H1 (cell line): Measurements from ENCODE around the gene IL6ST.

Source experiments
- CREB1 ChIP-seq: IDR thresholded peaks from 2 replicates; pipeline ENCODE4 v1.6.1; 2012; ENCODE audit warnings: inconsistent platforms
- CTCF ChIP-seq, 3 experiments: IDR thresholded peaks; 1 replicate in 2 of 3; 2 replicates in 1 of 3; pipeline versions ENCODE4 v1.5.1 to v1.6.1; 2011; ENCODE audit warnings: low read length in 3 of 3, mild to moderate bottlenecking in 3 of 3, inconsistent platforms in 2 of 3, low read depth in 1 of 3, moderate library complexity in 1 of 3; ENCODE audit not compliant: insufficient read depth in 1 of 3; ENCODE audit errors: control extremely low read depth in 1 of 3
- GABPA ChIP-seq: IDR thresholded peaks from 2 replicates; pipeline ENCODE4 v1.6.1; 2011; ENCODE audit warnings: mild to moderate bottlenecking, low read length, moderate library complexity, borderline replicate concordance; ENCODE audit not compliant: insufficient read depth
- HDAC2 ChIP-seq, 2 experiments: fragments of 300-600 bp in 1 of 2; sonication (generic) in 1 of 2; IDR thresholded peaks; 2 replicates each; pipeline ENCODE4 v1.6.1; 2011 to 2012; ENCODE audit warnings: low read depth in 2 of 2, low read length in 2 of 2, mild to moderate bottlenecking in 2 of 2, moderate library complexity in 2 of 2, borderline replicate concordance in 1 of 2, inconsistent platforms in 1 of 2
- PHF8 ChIP-seq: fragments of 200-600 bp; sonication (generic); conservative IDR thresholded peaks from 2 replicates; pipeline ENCODE4 v1.7.1; 2012; ENCODE audit warnings: low read depth, mild to moderate bottlenecking, inconsistent platforms, low read length, moderate library complexity
- POLR2A ChIP-seq, 2 experiments: IDR thresholded peaks; 1 replicate in 1 of 2; 2 replicates in 1 of 2; pipeline ENCODE4 v1.6.1; 2011; ENCODE audit warnings: low read depth in 2 of 2, low read length in 2 of 2, mild to moderate bottlenecking in 2 of 2; ENCODE audit errors: control extremely low read depth in 1 of 2
- POLR2AphosphoS5 ChIP-seq: IDR thresholded peaks from 2 replicates; pipeline ENCODE4 v1.6.1; 2011; ENCODE audit warnings: low read depth, low read length

GRCh38 chr5:55915783-55916182 is 79.0 kb downstream of the IL6ST start:
- TF ChIP-seq HDAC2 (IDR thresholded peaks at IDR 0.05; ENCODE audit: borderline replicate concordance in 1 of 2, low read depth in 2 of 2, low read length in 2 of 2) (no peak), POLR2AphosphoS5 (no peak), CTCF (IDR thresholded peaks at IDR 0.05; ENCODE audit: control extremely low read depth in 1 of 3, insufficient read depth in 1 of 3, low read depth in 1 of 3, low read length in 3 of 3) (no peak), POLR2A (IDR thresholded peaks at IDR 0.05; ENCODE audit: control extremely low read depth in 1 of 2, low read depth in 2 of 2, low read length in 2 of 2) (no peak), GABPA (no peak), PHF8 (no peak), CREB1 (no peak)
